Spinal cord (tissue), 10 donors: Measurements from ENCODE around the gene RELT. TPM values are rescaled to one million over a fixed set of nuclear protein-coding genes. Genes with fewer than 3 reads are reported as not detected.

Source experiments
- DNase-seq, 6 donors: peaks; one replicate each; pipeline versions ENCODE4 v3.0.0 to v3.0.0-alpha.2; 2013 to 2015; ENCODE audit warnings: low spot score in 6 of 6, low read depth in 4 of 6
- H3K27ac ChIP-seq: one replicate; pipeline ENCODE4 v1.5.1; 2013; ENCODE audit warnings: low read depth, low read length, control low read depth
- H3K27me3 ChIP-seq: one replicate; pipeline ENCODE4 v1.6.1; 2013; ENCODE audit warnings: low read length; ENCODE audit not compliant: control insufficient read depth, insufficient read depth
- H3K36me3 ChIP-seq: one replicate; pipeline ENCODE4 v1.6.1; 2013; ENCODE audit warnings: low read length; ENCODE audit not compliant: control insufficient read depth, insufficient read depth
- H3K4me1 ChIP-seq: one replicate; pipeline ENCODE4 v1.6.1; 2013; ENCODE audit warnings: low read length; ENCODE audit not compliant: control insufficient read depth, insufficient read depth
- H3K4me3 ChIP-seq: one replicate; pipeline ENCODE4 v1.5.1; 2013; ENCODE audit warnings: low read depth, low read length, control low read depth
- H3K9me3 ChIP-seq: one replicate; pipeline ENCODE4 v1.6.1; 2013; ENCODE audit warnings: low read length; ENCODE audit not compliant: control insufficient read depth, insufficient read depth
- WGBS: methylation state at CpG from one replicate; pipeline ENCODE4 v1.1.5; 2013; ENCODE audit warnings: missing lambda C conversion rate; ENCODE audit not compliant: insufficient coverage; 5-methylcytosine and 5-hydroxymethylcytosine counted together
- polyA plus RNA-seq, 2 donors: library from polyadenylated mRNA; unstranded; fragments of 120-200 nt; gene quantifications; one replicate each; pipeline ENCODE4 v1.2.1, GENCODE V29; 2013; ENCODE audit not compliant: insufficient read length in 2 of 2
- total RNA-seq, 2 donors: library from RNA; depleted of rRNA in 1 of 2; stranded (reverse); fragments of 120-200 nt in 1 of 2; fragments of >200 nt in 1 of 2; gene quantifications; one replicate each; pipeline versions ENCODE4 v1.2.3 to v1.2.4, GENCODE V29; 2013 to 2014
- donor health status: healthy.

The RELT gene
- total and polyA plus RNA-seq, 4 donors: 6.1 to 15.2 (median 9.7) TPM

DNA sequence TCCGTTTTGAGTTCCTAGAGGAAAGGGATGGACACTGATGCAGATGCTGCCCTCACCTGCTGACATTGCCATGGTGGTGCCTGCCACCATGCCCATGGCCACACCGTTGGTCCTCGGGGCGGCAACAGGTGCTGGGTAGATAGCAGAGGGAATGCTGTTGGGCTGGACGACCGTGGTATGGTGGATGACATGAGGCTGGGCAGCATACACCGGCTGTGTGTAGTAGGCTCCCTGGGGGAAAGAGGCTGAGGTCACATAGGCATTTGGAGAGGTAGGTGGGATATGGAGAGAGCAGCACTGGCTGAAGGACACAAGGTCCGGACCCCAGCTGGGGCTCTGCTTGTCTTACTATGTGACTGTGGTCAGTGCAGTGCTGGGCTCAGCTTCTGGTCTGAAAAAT is 33.2 kb downstream of the RELT start:
- no peak overlapping the region for H3K27ac ChIP-seq
- H3K36me3 ChIP-seq: peaks cover 46% of the 10 kb centered on the region
- H3K27me3 ChIP-seq: no peaks in the 10 kb centered on the region

GRCh38 chr11:73410627-73411026 is 34.4 kb downstream of the RELT start:
- no peak overlapping the region for H3K4me3 ChIP-seq
- H3K4me1 ChIP-seq: no peaks in the 10 kb centered on the region
- H3K27me3 ChIP-seq: no peaks in the 10 kb centered on the region
- H3K27ac ChIP-seq: no peak overlapping the region
- H3K9me3 ChIP-seq: no peaks in the 10 kb centered on the region
- H3K36me3 ChIP-seq: peaks cover 35% of the 10 kb centered on the region
- DNase-seq: no peak
- no CpG with 5 or more reads among the region's 1 CpG for WGBS

More for the DNA sequence above, 33.2 kb downstream of the RELT start:
- no peak for DNase-seq
- Histone ChIP-seq H3K9me3 (no peaks in the 10 kb centered on the region), H3K4me1 (no peaks in the 10 kb centered on the region), H3K4me3 (no peak overlapping the region)
- WGBS: 96% methylated on average over 8 of the region's 8 CpGs

DNA sequence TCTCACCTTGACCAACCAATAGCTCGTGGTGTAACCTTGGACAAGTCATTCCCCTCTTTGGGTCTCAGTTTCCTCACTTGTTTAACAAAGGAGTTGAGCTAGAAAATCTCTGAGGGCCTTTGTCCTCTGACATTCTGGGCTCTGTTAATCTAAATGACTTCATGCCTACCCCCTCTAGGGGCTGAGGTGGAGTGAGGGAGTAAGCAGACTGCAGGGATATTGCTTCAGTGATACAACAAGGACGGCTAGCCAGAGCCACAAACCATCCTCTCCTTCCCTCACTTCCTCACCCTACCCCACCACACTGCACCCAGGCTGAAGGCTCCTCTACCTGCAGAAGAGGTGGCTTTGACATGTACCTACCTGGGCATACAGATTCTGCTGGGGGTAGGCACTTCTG is 34.8 kb downstream of the RELT start:
- H3K4me1 ChIP-seq: no peaks in the 10 kb centered on the region
- H3K9me3 ChIP-seq: no peaks in the 10 kb centered on the region
- H3K4me3 ChIP-seq: no peak overlapping the region
- no peaks in the 10 kb centered on the region for H3K27me3 ChIP-seq
- no peak overlapping the region for H3K27ac ChIP-seq
- no CpG with 5 or more reads among the region's 2 CpGs for WGBS
- peaks cover 33% of the 10 kb centered on the region for H3K36me3 ChIP-seq
- no peak for DNase-seq

- DNase-seq: no peak
- Histone ChIP-seq H3K4me1 (peaks cover 3% of the 10 kb centered on the region), H3K27me3 (no peaks in the 10 kb centered on the region), H3K36me3 (peaks cover 25% of the 10 kb centered on the region), H3K9me3 (no peaks in the 10 kb centered on the region), H3K27ac (no peak overlapping the region), H3K4me3 (no peak overlapping the region)
- WGBS: 24% methylated on average over 3 of the region's 3 CpGs
These were observed 36.1 kb downstream of the RELT start for GRCh38 chr11:73412308-73412707.

GRCh38 chr11:73413256-73413655 is 37.1 kb downstream of the RELT start:
- Histone ChIP-seq H3K27ac (no peak overlapping the region), H3K4me1 (peaks cover 3% of the 10 kb centered on the region)
- no CpG with 5 or more reads among the region's 2 CpGs for WGBS

GRCh38 chr11:73414977-73415651 is 38.9 kb downstream of the RELT start:
- DNase-seq: peak in 1 of 6 donors; percentile 43
- Histone ChIP-seq H3K27ac (peak overlapping the region; percentile 50), H3K27me3 (no peaks in the 10 kb centered on the region), H3K4me3 (no peak overlapping the region), H3K4me1 (peaks cover 3% of the 10 kb centered on the region), H3K36me3 (peaks cover 12% of the 10 kb centered on the region), H3K9me3 (no peaks in the 10 kb centered on the region)
- WGBS: no CpG with 5 or more reads among the region's 1 CpG

More at GRCh38 chr11:73413256-73413655, 37.1 kb downstream of the RELT start:
- no peak for DNase-seq
- Histone ChIP-seq H3K27me3 (no peaks in the 10 kb centered on the region), H3K36me3 (peaks cover 24% of the 10 kb centered on the region), H3K9me3 (no peaks in the 10 kb centered on the region), H3K4me3 (no peak overlapping the region)

- no peak for DNase-seq
- Histone ChIP-seq H3K27ac (peak overlapping the region; percentile 50), H3K9me3 (no peaks in the 10 kb centered on the region), H3K27me3 (no peaks in the 10 kb centered on the region), H3K4me3 (no peak overlapping the region), H3K36me3 (peaks cover 12% of the 10 kb centered on the region), H3K4me1 (peaks cover 3% of the 10 kb centered on the region)
- no CpG with 5 or more reads among the region's 4 CpGs for WGBS
These were observed 39.8 kb downstream of the RELT start for GRCh38 chr11:73415854-73416615.

DNA sequence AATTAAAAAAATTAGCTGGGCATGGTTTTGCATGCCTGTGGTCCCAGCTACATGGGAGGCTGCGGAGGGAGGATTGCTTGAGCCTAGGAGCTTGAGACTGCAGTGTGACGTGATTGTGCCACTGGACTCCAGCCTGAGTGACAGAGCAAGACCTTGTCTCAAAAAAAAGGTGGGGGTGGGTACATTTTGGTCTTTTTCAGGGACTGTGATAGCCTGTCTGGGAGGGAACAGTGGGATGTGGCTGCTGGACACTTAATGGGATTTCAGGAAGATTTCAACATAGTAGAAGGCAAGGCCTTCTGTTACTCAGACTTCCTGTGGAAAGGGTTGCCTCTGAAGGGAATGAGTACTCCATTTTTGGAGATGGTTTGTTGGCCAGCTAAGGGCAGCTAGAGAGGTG is 40.6 kb downstream of the RELT start:
- H3K4me3 ChIP-seq: no peak overlapping the region
- no peaks in the 10 kb centered on the region for H3K27me3 ChIP-seq
- H3K36me3 ChIP-seq: peaks cover 6% of the 10 kb centered on the region
- H3K9me3 ChIP-seq: no peaks in the 10 kb centered on the region
- H3K4me1 ChIP-seq: peaks cover 3% of the 10 kb centered on the region
- 95% methylated on average over 2 of the region's 2 CpGs for WGBS
- DNase-seq: no peak
- H3K27ac ChIP-seq: peak overlapping the region; percentile 10

DNA sequence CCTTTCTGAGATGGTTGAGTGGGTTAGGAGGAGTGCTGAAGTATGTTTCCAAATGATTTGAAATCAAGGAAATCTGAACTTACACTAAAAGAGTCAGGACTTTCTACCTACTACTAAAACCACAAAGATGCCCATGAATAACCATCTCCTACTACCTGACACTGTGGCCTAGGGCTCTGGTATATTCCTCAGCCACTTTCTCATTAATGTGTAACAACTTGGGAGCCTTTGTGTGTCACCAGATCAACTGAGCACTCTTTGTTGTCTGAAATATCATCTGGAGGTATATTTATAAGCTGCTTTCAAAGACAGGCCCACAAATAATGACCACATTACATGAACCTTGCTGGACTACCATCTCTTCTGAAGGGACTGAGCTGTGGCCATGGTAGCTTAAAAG is 43.9 kb downstream of the RELT start:
- H3K36me3 ChIP-seq: peaks cover 6% of the 10 kb centered on the region
- H3K27me3 ChIP-seq: no peaks in the 10 kb centered on the region
- H3K27ac ChIP-seq: no peak overlapping the region
- no peak overlapping the region for H3K4me3 ChIP-seq
- peaks cover 3% of the 10 kb centered on the region for H3K4me1 ChIP-seq
- H3K9me3 ChIP-seq: no peaks in the 10 kb centered on the region
- no peak for DNase-seq

GRCh38 chr11:73422886-73423285 is 46.7 kb downstream of the RELT start:
- DNase-seq: no peak

More at GRCh38 chr11:73422886-73423285, 46.7 kb downstream of the RELT start:
- H3K36me3 ChIP-seq: peaks cover under 1% of the 10 kb centered on the region
- peaks cover 10% of the 10 kb centered on the region for H3K4me1 ChIP-seq
- H3K4me3 ChIP-seq: no peak overlapping the region
- no peaks in the 10 kb centered on the region for H3K9me3 ChIP-seq
- H3K27ac ChIP-seq: no peak overlapping the region
- no peaks in the 10 kb centered on the region for H3K27me3 ChIP-seq
- WGBS: 89% methylated on average over 4 of the region's 4 CpGs
